AG08395 (cell line): Measurements from ENCODE around the gene ATP13A1.
"Not testable (repeated sequence)": the region's sequence is repeated elsewhere in the genome, so short reads cannot be mapped to it uniquely, and the experiment has no call there.

ENCODE experiments used
- DNase-seq: peaks from one replicate; pipeline ENCODE4 v3.0.0; 2012; ENCODE audit warnings: mixed read lengths, low spot score

Gene ATP13A1

DNA sequence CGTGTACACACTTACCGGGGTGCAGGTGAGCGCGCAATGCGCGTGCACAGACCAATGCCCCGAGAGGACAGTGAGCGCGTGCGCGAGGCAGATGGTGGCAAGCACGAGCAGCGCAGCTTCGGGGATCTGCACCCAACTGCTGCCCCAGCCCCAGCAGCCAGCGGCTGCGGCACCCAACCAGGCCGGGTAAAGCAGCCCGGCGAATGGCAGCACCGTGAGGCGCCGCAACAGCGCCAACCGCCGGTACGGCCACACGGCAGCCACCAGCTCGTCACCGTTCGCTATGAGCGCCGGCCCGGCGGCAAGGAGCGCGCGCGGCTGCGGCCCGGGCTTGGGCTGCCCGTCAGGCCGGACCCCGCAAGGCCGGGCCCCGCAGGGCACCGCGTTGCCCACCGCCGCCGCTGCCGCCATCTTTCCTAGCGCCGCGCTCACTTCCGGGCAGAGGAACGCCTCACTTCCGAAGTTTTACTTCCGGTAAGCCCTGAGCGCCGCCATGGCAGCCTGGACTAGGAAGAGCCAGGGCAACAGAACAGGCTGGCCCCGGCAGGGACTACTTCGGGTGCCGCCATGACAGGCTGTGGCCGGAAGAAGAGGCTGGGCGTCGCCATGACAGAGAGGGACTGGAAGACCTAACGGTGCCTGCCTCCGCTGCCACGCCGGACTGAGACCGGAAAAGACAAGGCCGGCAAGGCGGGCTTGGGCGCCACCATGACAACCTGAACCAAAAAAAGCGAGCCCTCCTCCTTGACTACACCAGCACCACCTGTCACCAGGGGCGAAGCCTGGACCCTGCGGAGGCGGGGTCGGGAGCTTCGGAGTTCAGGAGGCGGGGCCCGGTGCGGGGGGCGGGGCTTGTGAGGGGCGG, at the start of gene ATP13A1:
Gene ATP13A1 (minus strand): TSS at position 421 of the 865 bp plus-strand sequence. CDS start 10 bp downstream, at position 411.
- DNase-seq: peak; percentile 93

- DNase-seq: no peak
Observed at GRCh38 chr19:19711934-19712828, 48.7 kb upstream of the ATP13A1 start.

GRCh38 chr19:19711306-19711933, 47.9 kb upstream of the ATP13A1 start:
- no peak for DNase-seq

- no peak for DNase-seq
Observed at GRCh38 chr19:19710506-19710905, 47.0 kb upstream of the ATP13A1 start.

GRCh38 chr19:19704836-19705235, 41.4 kb upstream of the ATP13A1 start:
- DNase-seq: no peak

- not testable (repeated sequence) for DNase-seq
Observed at GRCh38 chr19:19700493-19700892, 37.0 kb upstream of the ATP13A1 start.

- no peak for DNase-seq
Observed at GRCh38 chr19:19697589-19697988, 34.1 kb upstream of the ATP13A1 start.

DNA sequence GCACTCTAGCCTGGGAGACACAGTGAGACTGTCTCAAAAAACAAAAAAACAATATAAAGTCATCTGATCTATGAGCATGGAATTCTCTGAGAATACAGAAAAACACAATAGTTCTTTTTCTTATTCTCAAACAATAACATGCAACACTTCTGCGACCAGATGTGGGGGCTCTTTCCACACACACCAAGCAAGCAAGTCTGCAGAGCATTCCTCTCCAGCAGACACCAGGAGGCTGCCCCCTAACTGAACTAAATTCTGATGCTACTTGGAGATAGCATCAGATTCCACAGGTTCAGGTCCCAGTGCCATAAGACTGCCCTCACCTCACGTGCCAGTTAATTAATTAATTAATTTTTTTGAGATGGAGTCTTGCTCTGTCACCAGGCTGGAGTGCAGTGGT, 32.9 kb upstream of the ATP13A1 start:
- no peak for DNase-seq

- DNase-seq: no peak
Observed at GRCh38 chr19:19691683-19692082, 28.2 kb upstream of the ATP13A1 start.

- not testable (repeated sequence) for DNase-seq
Observed at GRCh38 chr19:19689023-19689422, 25.5 kb upstream of the ATP13A1 start.

DNA sequence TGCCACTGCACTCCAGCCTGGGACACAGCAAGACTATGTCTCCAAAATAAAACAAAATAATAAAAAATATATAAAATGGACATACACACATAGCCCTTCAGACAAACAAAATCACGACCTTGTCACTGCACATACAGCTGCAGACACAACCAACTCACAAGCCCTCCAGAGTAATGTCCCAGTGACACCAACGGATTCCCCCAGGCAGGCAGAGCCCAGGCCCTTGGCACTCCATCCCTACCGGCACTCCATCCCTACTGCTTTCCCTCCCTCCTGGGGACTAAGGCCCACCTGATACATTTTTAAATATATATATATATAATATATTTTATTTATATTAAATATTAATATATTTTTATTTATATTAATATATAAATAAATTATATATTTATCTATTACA, 23.6 kb upstream of the ATP13A1 start:
- no peak for DNase-seq

DNA sequence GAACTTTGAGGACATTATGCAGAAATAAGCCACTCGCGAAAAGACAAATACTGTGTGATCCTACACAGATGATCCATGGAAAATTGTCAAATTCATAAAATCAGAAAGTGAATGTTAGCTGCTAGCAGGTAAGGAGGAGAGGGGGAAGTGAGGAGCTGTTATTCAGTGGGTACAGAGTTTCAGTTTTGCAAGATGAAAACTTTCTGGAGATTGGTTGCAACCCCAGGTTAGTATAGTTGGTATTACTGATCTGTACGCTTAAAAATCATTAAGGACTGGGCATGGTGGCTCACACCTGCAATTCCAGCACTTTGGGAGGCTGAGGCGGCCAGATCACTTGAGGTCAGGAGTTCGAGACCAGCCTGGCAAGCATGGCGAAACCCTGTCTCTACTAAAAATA, 23.1 kb upstream of the ATP13A1 start:
- no peak for DNase-seq

DNA sequence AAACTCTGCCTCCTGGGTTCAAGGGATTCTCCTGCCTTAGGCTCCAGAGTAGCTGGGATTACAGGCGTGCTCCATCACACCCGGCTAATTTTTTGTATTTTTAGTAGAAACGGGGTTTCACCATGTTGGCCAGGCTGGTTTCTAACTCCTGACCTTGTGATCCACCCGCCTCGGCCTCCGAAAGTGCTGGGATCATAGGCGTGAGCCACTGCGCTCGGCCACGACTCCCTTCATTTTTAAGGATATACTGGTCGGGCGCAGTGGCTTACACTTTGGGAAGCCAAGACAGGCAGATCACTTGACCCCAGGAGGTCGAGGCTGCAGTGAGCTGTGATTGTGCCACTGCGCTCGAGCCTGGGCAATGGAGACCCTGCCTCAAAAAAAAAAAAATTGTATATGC, 22.6 kb upstream of the ATP13A1 start:
- not testable (repeated sequence) for DNase-seq

DNA sequence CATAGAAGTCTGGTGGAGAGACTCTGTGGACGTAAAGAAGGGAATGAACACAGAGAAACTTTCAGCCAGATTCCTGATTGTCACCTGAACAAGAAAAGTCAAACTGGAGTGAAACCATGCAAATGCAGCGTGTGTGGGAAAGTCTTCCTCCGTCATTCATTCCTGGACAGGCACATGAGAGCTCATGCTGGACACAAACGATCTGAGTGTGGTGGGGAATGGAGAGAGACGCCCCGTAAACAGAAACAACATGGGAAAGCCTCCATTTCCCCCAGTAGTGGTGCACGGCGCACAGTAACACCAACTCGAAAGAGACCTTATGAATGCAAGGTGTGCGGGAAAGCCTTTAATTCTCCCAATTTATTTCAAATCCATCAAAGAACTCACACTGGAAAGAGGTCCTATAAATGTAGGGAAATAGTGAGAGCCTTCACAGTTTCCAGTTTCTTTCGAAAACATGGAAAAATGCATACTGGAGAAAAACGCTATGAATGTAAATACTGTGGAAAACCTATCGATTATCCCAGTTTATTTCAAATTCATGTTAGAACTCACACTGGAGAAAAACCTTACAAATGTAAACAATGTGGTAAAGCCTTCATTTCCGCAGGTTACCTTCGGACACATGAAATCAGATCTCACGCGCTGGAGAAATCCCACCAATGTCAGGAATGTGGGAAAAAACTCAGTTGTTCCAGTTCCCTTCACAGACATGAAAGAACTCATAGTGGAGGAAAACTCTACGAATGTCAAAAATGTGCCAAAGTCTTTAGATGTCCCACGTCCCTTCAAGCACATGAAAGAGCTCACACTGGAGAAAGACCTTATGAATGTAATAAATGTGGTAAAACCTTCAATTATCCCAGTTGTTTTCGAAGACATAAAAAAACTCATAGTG, 15.9 kb upstream of the ATP13A1 start:
- DNase-seq: no peak

- DNase-seq: no peak
Observed at GRCh38 chr19:19677579-19677978, 14.1 kb upstream of the ATP13A1 start.

- DNase-seq: no peak
Observed at GRCh38 chr19:19674315-19674714, 10.8 kb upstream of the ATP13A1 start.

GRCh38 chr19:19672816-19673215, 9.3 kb upstream of the ATP13A1 start:
- DNase-seq: no peak

DNA sequence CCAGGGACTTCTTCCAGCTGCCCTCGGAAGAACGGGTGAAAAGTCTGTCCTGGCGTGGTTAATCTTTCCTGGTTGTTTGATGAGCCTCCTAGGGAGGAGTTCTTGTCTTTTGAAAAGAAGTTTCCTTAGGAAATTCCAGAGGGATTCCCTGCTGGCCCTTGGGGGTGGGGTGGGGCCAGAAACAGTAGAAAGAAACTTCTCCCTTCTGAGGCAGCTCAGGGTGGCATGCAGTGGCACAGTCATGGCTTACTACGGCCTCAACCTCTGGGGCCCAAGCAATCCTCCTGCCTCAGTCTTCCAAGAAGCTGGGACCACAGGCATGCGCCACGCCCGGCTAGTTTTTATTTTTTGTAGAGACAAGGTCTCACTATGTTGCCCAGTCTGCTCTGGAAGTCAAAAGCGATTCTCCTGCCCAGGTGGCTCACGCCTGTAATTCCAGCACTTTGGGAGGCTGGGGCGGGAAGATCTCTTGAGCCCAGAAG, 6.6 kb upstream of the ATP13A1 start:
- no peak for DNase-seq

DNA sequence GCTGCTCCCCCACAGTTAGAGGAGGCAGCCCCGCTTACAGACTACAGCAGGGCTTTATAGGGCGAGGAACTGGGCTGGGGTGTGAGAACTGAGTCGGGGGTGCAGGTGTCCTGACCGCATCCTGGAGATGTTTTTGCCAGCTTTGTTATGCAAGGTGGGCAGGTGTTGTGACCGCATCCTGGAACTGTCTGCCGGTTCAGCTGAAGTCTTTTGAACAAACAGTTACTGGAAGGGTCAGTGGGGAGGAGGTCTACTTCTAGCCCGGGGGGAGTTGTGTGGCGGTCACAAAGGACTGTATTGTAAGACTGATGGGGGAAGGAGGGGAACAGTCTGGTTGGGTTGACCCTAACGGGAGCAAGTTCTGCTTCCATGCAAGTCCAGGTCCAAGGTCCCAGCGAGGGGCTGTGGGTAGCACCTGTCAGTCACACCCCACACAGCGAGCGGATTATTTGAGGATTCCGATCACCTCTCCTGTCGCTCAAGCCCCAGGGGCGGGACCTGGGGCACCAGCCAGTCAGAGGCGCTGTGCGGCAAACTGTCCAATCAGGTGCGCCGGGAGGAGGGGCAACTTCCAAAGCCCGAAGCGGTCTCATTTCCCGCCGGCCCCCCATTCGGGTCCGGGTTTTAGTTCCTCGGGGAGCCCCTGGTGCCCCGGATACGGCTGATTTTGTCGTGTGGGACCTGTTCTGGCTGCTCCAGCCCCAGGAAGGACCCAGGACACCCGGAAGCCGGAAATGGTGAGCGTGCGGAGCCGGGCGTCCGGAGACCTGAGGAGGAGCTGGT, 4.9 kb upstream of the ATP13A1 start, which contains the start of gene ZNF101:
Gene ZNF101 (plus strand): TSS at position 610 of the 783 bp plus-strand sequence. CDS start 125 bp downstream, at position 735.
- peak; percentile 95 for DNase-seq

GRCh38 chr19:19665420-19665948, 2.0 kb upstream of the ATP13A1 start:
- not testable (repeated sequence) for DNase-seq
